Hepatocyte (in vitro differentiated cells): ENCODE data around the gene ENDOU.

Experiments
- EZH2phosphoT487 ChIP-seq: fragments of 200-600 bp; sonication (generic); IDR thresholded peaks from one replicate; pipeline ENCODE4 v1.6.1; 2018; ENCODE audit warnings: antibody characterized with exemption, mild to moderate bottlenecking, low read depth, moderate library complexity; ENCODE audit not compliant: unreplicated experiment, severe bottlenecking
- TF ChIP-seq, protein P1 (sequence below): fragments of 200-600 bp; sonication (generic); IDR thresholded peaks from 2 replicates; pipeline ENCODE4 v1.5.1; 2016; ENCODE audit warnings: antibody characterized with exemption, mild to moderate bottlenecking; ENCODE audit not compliant: poor library complexity

GRCh38 chr12:47772738-47773061 is 47.4 kb upstream of the ENDOU start:
- TF ChIP-seq, protein P1, sequence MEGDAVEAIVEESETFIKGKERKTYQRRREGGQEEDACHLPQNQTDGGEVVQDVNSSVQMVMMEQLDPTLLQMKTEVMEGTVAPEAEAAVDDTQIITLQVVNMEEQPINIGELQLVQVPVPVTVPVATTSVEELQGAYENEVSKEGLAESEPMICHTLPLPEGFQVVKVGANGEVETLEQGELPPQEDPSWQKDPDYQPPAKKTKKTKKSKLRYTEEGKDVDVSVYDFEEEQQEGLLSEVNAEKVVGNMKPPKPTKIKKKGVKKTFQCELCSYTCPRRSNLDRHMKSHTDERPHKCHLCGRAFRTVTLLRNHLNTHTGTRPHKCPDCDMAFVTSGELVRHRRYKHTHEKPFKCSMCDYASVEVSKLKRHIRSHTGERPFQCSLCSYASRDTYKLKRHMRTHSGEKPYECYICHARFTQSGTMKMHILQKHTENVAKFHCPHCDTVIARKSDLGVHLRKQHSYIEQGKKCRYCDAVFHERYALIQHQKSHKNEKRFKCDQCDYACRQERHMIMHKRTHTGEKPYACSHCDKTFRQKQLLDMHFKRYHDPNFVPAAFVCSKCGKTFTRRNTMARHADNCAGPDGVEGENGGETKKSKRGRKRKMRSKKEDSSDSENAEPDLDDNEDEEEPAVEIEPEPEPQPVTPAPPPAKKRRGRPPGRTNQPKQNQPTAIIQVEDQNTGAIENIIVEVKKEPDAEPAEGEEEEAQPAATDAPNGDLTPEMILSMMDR, result no peak
- TF ChIP-seq EZH2phosphoT487, result no peak
